Breast epithelium (tissue), 3 donors: ENCODE measurements around the gene PER2.

Experiments used
- CTCF ChIP-seq, 3 donors: fragments of 450-650 bp; IDR thresholded peaks; one replicate each; pipeline ENCODE4 v1.5.1; 2016 to 2017; ENCODE audit warnings: antibody characterized with exemption in 3 of 3, mild to moderate bottlenecking in 3 of 3, moderate library complexity in 3 of 3
- POLR2A ChIP-seq: fragments of 450-650 bp; IDR thresholded peaks from one replicate; pipeline ENCODE4 v1.6.1; 2016; ENCODE audit warnings: antibody characterized with exemption, mild to moderate bottlenecking, moderate library complexity
- POLR2AphosphoS5 ChIP-seq, 3 donors: sonication (generic); formaldehyde crosslinking; IDR thresholded peaks; one replicate each; pipeline ENCODE4 v1.6.1; 2017; ENCODE audit warnings: antibody characterized with exemption in 3 of 3

- TF ChIP-seq POLR2A (no peak), CTCF (IDR thresholded peaks at IDR 0.05) (no peak), POLR2AphosphoS5 (IDR thresholded peaks at IDR 0.05) (no peak)
These were observed 52.6 kb downstream of the PER2 start for GRCh38 chr2:238235856-238236255.
